NOMO-1 treated with DMSO at 0.1 percent for 48 hours (cell line): ENCODE data around the gene HTT.

Experiments used
- DNase-seq: peaks from one replicate; lab custom pipeline; 2025; ENCODE audit not compliant: unreplicated experiment; lab: John Stamatoyannopoulos, UW

The HTT gene

DNA sequence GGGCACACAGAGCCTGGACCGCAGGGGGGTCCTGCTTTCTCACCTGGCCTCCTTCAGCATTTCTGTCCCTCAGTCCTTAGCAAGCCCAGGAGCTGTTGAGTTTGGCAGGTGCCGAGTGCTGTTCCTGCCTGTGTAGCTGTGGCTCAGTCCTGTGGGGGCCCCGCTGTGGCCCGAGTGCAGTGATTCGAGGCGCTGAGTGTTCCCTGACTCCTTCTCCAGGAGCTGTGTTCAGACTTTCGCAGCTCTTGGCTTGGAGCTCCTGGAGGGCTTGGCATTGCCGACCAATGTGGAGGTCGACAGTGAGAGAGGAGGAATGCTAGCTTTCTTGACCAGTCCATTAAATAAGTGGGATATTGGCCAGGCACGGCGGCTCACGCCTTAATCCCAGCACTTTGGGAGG is 124.4 kb downstream of the HTT start:
- DNase-seq: no peak

DNA sequence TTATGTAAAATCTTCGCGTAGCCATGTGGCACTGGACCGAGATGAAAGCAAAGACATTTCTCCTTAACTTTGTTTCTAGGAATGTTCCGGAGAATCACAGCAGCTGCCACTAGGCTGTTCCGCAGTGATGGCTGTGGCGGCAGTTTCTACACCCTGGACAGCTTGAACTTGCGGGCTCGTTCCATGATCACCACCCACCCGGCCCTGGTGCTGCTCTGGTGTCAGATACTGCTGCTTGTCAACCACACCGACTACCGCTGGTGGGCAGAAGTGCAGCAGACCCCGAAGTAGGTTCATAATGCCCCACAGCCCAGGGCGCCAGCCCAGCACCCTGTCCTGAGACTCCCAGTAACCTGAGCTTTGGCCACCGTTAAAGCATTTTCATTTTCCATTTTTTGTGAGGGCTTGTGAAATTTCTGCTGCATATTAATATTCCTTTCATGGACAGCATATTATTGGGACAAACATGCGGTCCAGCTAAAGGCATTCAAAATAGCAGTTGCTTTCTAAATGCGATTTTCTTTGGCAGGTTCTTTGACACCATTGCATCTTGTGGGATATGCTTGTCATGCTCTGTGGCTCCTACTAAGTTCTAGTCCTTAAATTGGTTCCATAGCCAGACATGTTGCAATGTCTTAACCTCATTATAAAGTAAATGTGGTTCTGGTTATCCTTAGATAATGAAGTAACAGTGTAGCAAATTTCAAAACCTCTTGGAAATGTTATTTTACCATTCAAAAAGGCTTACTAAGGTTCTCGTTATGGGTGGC is 125.4 kb downstream of the HTT start:
- DNase-seq: no peak

DNA sequence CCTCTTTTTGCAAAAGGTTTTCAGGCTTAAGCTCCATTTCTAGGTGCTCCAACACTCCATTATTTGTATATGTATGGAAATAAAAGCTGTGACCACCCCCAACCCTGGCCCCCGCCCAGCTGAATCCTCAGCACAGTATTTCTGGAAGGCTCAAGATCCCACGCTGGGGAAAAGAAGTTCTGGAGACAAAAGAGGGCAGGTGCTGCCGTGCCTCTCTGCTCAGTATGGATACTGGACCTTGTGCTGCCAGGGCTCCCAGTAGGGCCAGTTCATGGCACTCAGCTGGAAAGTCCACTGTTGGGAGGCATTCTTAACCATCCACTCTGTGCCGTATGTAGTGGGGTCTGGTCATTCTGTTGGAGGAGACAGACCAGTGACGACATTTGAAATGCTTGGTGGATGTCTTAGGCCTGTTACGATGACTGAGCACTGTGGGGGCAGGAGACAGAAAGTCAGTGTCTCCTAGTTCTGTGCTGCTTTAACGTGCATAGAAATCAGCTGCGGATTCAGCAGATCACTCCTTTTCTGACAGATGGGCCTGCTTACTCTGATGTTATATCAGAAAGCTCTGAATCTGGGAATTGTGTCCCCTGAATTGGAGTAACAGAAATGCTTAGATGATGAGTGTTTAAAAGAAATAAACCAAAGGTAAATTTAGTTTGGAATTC is 126.1 kb downstream of the HTT start:
- DNase-seq: no peak

DNA sequence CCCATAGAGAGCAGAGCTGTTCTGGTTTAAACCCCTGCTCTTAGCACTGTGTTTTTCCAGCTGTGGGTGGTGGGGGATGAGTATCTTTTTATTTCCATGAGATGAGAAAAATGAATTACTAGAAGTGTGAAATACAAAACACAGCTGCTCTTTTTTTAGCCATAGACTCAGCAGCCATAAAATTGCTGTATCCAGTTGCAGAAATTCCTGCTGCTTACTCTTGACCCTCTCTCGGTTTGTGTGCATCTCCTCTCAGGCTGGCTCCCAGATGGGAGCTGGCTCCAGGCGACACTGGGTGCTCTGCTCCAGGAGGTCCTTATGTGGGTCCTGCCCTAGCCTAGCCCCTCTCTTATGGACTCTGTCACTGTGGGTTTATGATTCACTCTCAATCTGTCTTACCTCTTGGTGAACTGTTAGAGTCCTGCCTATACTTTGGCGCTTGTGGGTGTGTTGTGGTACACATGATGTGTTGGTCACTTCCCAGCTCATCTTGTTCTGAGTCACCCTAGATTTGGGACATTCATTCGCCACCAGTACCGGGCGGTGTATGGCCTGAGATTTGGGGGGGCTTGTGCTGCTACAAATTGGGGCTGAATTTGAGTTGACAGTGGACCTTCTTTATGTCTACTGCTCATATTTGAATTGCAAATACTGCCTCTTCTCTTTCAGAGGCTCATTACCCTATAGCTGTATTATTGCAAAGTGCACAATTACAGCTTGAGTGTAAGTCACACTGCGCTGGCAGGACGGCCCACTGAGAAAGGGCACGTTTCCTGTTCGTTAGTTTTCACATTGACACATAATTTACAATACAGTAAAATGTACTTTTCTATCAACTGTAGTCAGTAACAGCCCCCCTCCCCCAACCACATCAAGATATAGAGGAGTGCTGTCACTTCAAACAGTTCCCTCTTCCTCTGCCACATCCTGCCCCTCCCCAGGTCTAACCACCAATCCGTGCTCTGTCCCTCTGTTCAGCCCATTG is 127.5 kb downstream of the HTT start:
- DNase-seq: peak; percentile 89

DNA sequence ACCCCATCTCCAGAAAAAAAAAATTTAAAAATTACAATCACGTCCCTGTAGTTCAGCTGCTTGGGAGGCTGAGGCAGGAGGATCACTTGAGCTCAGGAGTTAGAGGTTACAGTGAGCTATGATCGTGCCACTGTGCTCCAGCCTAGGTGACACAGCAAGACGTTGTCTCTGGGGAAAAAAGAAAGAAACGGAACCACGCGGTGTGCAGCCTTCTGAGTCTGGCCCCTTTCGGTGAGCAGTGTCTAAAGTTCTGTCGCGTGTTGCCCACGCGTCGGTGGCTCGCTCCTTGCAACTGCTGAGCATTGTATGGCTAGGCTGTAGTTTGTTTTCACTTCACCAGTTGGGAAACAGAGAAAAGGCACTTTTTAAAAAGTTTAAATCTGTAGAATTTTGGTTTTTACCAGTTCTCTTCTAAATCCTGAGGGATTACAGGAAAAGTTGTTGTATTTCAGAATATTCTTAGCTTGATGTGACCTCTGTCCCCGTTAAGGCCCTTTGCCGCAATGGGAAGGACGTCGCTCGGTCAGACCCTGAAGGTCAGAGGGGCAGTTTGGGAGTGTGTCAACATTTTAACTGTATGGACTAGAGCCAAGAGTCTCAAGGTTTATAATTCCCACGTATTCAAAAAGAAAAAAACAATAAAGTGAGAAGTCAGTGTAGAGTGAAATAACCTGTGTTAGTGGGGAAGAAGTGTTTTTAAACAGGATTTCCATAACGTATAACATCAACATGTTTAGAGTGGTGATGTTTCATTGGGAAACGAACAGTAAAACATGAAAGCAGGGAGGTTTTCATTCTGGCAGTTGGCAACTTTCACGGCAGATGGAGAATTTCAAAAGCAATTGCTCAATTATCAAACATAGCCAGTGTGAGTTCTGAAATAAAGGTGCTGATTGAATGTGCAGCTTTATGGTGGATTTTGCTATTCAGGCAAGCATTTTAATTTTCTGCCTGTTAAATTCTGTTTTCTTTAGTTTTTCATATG is 128.6 kb downstream of the HTT start:
- peak; percentile 56 for DNase-seq

DNA sequence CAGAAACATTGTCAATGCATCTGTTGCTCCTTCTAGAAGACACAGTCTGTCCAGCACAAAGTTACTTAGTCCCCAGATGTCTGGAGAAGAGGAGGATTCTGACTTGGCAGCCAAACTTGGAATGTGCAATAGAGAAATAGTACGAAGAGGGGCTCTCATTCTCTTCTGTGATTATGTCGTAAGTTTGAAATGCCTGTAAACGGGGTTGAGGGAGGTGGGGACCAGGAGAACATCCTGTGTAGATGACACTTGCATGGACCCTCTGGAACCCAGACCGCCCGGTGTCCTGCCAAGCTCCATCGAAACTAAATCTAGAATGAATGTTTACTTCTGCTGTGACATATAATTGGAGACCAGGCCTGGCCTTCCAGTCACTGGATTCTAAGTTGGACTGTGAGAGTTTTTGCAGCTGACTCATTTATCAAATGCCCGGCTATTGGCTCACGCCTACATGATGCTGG is 129.5 kb downstream of the HTT start:
- no peak for DNase-seq

DNA sequence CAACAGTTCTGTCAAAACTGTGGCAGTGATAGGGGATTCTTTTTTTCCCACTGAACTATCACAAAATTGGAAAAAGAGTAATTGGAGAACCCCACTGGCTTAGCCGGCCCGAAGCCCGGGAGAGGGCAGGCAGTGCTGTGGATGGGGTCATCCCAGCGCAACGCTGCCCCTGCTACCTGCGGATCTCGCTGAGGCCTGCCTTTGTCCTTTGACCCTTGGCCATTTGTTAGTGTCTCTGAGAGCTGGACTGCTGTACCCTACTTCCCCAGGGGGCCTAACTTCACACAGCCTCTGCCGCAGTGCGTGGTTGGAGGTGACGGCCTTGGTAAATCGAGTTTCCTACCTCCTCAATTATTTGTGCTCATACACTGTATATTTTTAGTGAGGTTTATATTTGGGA is 131.5 kb downstream of the HTT start:
- DNase-seq: no peak

DNA sequence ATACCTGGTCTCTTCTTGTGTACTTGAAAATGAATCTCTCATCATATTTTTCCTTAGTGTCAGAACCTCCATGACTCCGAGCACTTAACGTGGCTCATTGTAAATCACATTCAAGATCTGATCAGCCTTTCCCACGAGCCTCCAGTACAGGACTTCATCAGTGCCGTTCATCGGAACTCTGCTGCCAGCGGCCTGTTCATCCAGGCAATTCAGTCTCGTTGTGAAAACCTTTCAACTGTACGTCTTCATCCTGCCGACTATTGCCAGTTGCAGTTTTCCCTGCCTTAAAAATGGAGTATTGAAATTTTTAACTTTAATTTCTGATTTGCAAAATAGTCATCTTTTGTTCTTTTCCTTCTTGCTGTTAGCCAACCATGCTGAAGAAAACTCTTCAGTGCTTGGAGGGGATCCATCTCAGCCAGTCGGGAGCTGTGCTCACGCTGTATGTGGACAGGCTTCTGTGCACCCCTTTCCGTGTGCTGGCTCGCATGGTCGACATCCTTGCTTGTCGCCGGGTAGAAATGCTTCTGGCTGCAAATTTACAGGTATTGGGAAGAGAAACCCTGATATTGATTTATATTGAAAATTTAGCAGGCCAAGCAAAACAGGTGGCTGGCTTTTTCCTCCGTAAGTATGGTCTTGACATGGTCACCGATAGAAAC is 132.1 kb downstream of the HTT start:
- DNase-seq: no peak

DNA sequence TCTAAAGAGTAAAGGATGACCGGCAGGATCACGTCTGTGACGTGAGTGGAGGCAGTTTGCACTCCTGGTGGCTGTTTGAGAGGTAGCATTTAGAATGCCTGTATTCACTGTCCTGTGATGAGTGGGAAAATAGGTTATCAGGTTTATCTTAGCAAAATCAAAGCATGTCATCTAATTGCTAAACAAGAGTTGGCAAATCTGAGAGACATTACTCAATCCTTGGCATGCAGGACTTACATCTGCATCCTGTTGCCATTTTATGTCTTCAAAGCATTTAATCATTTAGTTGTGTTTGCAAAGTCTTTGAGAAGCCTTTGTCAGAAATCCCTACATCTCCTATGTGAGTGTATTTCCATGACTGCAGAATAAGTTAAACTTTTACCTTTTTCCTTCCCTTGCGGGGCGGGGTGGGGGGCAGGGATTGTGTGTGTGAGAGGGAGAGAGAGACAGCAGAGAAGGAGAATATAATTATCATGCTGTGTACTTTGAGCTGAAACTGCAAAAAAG is 133.1 kb downstream of the HTT start:
- DNase-seq: peak; percentile 72

DNA sequence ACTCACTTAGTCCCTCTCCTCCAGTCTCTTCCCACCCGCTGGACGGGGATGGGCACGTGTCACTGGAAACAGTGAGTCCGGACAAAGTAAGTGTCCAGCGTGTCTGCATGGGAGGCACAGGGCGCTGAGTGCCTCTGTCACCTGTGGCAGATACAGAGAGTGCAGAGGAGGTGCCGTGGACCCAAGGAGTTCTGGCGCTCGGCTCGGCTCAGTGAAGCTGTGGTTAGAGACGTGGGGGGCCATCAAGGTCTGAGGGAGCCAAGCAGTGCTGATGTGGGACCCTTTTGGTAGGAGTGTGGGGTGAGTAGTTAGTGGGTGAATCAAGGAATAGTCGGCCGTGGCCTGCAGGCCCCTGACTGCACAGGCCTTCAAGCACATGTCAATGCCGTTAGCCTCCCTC is 134.3 kb downstream of the HTT start:
- no peak for DNase-seq

DNA sequence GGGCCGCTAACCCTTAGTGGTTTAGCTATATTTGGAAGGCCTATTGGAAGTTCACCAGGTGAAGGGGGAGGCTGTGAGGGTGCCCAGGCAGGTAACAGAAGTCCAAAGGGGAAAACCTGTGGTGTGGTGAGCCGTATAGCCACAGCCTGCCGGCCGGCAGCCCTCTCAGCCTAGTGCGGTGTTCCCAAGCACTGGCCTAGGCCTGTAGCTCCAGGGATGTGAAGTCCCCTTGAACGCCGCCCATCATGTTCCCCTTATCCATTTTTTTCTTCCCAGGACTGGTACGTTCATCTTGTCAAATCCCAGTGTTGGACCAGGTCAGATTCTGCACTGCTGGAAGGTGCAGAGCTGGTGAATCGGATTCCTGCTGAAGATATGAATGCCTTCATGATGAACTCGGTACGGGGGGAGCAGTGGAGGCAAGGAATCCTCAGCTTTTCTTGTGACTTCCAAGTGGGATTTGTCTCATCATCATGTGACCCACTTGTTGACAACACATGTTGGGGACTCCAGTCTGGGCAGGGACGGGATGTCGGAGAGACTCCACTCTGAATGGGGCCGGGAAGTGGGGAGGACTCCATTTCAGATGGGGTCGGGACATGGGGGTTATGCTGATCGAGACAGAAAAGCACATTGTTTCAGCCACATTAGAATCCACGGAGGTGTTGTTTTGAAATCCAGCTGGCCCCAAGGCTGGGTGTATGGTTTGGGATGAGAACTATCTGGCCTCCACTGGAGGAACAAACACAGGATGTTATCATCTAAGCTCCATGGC is 135.3 kb downstream of the HTT start:
- no peak for DNase-seq

DNA sequence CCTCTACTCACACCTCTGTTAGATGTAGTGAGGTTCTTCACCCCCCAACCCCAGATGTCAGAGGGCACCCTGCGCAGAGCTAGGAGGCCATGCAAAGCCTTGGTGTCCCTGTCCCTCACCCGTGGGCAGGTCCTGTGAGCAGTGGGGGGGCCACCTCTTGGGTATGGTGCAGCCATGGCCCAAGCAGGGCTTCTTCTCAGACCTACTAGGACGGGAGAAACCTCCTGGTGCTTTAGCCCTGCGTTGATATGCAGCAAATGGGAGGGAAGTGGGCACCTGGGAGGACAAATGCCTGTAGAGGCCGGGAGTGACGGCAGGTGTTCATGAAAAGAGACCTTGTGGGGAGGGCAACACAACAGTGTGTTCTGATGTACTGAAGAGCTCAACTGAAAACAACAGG is 136.0 kb downstream of the HTT start:
- DNase-seq: no peak

DNA sequence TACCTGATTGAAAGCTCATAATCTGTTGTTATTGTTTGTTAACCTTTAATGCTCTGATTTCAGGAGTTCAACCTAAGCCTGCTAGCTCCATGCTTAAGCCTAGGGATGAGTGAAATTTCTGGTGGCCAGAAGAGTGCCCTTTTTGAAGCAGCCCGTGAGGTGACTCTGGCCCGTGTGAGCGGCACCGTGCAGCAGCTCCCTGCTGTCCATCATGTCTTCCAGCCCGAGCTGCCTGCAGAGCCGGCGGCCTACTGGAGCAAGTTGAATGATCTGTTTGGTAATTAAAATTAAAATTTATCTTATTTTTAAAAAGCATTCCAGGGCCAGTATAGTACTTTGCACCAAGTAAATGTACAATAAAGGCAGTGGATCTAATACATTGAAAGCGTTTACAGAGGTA is 137.4 kb downstream of the HTT start:
- no peak for DNase-seq

DNA sequence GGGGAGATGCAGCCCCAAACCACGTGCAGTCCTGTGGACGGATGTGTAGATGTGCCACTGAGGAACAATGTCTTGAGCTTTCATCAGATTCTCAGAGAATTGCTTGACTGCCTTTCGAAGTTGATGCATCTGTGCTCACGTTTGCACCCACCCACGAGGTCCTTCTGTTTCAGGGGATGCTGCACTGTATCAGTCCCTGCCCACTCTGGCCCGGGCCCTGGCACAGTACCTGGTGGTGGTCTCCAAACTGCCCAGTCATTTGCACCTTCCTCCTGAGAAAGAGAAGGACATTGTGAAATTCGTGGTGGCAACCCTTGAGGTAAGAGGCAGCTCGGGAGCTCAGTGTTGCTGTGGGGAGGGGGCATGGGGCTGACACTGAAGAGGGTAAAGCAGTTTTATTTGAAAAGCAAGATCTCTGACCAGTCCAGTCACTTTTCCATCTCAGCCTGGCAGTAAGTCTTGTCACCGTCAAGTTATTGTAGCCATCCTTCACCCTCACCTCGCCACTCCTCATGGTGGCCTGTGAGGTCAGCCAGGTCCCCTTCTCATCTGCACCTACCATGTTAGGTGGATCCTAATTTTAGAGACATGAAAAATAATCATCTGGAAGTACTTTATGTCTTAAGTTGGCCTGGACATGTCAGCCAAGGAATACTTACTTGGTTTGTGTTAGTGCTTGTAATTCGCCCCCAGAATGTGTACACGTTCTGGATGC is 138.1 kb downstream of the HTT start:
- no peak for DNase-seq

DNA sequence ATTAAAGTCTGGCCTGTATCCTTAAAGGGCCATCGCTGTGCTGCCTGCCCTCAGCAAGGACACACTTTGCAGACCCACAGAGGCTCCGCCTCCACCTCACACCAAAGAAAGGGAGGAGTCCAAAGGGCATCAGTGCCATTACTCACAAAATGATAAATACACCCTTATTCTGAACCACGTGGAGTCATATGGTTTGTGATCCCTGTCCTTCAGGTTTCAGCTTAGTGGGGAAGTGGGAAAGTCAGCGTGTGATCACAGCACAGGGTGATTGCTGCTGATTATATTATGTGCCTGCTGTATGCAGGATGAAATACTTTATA is 138.6 kb downstream of the HTT start:
- no peak for DNase-seq

DNA sequence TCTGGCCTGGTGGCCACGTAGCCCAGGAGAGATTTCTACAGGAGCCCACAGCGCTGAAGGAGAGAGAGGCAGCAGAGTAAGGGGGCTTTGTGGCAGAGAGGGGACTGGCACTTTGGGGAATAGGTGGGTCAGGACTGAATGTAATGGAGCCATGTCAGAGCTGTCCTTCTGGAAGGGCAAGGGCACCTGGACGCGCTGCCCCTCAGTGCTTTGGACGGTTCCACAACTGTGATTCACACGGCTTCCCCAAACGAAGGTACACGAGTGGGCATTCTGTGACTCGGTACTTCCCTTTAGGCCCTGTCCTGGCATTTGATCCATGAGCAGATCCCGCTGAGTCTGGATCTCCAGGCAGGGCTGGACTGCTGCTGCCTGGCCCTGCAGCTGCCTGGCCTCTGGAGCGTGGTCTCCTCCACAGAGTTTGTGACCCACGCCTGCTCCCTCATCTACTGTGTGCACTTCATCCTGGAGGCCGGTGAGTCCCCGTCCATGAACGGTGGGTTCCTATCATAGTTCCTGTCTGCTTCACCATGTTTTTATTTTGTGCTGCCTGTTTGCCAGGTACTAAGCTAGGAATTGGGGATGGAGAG is 139.3 kb downstream of the HTT start:
- no peak for DNase-seq

DNA sequence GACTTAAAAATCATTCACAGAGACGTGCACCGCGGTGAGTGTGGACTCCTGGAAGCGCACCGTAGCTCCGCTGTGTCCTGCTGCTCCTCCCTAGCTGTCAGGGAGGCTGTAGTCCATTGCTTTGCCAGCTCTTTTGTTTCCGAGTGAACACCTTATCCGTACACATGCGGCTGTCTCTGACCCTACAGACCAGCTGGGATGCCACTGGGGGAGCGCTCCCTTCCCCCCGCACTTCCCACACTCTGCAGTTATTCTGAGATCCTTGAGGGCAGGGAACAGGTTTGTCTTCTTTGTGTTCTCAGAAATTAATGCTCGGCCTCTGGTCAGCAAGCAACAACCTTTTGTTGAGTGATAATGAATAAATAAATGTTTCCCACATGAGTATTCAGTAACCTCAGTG is 140.8 kb downstream of the HTT start:
- DNase-seq: no peak

DNA sequence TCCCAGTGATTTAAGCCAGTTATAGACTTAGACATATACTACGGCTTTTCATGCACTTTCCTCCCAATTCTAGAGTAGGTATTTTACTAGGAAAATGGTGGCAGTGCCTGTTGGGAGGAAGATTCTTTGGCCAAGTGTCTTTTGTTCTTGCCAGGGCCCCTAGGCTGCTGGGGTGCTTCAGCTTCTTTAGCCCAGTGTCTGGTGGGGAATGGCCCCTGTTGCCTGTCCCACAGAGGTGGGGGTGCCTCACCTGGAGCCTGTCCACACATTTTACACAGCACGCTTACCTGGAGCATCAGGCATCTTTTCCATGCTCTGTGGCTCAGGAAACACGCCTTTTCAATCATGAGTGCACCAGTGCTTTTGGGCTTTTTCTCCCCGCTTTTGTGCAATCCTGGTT is 141.3 kb downstream of the HTT start:
- DNase-seq: no peak
